ENCODE results near the gene ZNF609.

DNA sequence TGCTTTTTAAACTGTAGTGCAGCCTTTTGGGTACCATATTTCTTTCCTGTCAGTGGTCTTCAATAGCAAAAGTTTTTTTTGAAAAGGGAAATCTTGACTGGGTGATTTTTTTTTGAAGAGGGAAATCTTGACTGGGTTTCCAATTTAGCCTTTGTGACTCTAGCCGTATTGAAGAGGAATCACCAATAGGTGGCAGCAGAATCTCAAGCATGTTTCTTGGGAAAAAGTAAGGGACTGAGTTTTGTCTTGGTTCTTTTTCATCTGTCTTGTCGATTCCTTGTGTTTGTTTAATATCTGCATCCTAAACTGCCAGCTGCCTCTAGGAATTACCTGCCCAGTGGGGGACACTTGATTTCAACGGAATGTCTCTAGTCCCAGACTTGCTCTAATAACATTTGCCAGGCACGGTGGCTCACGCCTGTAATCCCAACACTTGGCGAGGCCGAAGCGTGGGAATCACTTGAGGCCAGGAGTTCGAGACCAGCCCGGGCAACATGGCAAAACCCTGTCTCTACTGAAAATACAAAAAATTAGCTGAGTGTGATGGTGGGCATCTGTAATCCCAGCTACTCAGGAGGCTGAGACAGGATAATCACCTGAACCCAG is 225.9 kb downstream of the ZNF609 start:
- no peak for TF ChIP-seq POLR2A (IDR thresholded peaks at IDR 0.05)
- TF ChIP-seq, protein P1, sequence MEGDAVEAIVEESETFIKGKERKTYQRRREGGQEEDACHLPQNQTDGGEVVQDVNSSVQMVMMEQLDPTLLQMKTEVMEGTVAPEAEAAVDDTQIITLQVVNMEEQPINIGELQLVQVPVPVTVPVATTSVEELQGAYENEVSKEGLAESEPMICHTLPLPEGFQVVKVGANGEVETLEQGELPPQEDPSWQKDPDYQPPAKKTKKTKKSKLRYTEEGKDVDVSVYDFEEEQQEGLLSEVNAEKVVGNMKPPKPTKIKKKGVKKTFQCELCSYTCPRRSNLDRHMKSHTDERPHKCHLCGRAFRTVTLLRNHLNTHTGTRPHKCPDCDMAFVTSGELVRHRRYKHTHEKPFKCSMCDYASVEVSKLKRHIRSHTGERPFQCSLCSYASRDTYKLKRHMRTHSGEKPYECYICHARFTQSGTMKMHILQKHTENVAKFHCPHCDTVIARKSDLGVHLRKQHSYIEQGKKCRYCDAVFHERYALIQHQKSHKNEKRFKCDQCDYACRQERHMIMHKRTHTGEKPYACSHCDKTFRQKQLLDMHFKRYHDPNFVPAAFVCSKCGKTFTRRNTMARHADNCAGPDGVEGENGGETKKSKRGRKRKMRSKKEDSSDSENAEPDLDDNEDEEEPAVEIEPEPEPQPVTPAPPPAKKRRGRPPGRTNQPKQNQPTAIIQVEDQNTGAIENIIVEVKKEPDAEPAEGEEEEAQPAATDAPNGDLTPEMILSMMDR (IDR thresholded peaks at IDR 0.05) = no peak

Data from lower leg skin (tissue), 3 donors.